ENCODE results near the gene A3GALT2. TPM values are rescaled to one million over a fixed set of nuclear protein-coding genes. Genes with fewer than 3 reads are reported as not detected.

Gene A3GALT2
- total RNA-seq, 1 donor: not detected

- DNase-seq (ENCODE audit: low read depth): no peak
- no peak for TF ChIP-seq CTCF (IDR thresholded peaks at IDR 0.05; ENCODE audit: insufficient read depth, low read length)
- H3K4me3 ChIP-seq (ENCODE audit: low read depth, low read length): no peak overlapping the region
Observed at GRCh38 chr1:33353531-33353930, 32.6 kb upstream of the A3GALT2 start.

DNA sequence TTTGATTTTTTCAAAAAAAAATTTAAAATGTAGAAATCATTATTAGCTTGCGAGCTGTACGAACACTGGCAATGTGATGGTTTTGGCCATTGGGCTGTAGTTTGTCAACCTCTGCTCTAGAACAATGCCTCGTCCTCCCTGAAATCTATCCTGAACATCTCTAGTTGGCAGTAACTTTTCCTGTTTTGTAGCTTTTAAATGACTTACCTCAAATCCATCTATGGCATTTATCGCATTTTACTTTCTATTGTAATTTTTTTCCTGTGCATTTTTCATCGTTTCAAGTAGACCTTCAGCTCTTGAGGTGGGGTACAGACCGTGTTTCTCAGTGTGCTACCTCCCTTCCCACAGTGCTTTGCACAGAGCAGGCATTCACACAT, 30.4 kb upstream of the A3GALT2 start:
- no peak for TF ChIP-seq CTCF (IDR thresholded peaks at IDR 0.05; ENCODE audit: insufficient read depth, low read length)
- H3K4me3 ChIP-seq (ENCODE audit: low read depth, low read length): no peak overlapping the region
- no peak for DNase-seq (ENCODE audit: low read depth)

DNA sequence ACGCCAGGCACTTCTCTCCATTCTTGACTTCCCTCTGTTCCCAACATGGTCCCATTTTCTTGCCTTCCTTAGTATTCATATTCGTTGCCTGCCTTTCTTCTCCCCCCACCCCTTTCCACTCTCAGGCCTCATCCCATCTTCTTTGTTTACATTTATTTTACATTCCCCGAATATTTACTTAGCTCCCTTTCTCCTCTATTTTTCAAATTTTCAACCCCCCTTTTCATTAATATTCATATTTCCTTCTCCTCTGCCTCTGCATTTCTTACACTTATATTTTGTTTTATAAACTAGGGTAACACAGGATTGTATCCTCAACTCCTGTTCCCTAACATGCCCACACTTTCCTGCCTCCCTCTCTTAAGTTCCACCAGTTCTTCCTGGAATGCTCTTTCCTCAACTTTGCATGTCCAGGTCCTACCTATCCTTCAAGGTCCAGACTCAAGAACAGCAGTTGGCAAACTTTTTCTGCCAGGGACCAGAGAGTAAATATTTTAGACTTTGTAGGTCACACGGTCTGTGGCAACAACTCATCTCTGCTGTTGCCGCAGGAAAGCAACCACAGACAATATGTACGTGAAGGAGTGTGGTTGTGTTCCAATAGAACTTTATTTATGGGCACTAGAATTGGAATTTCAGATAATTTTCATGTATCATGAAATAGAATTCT, 29.8 kb upstream of the A3GALT2 start:
- no peak for DNase-seq (ENCODE audit: low read depth)
- peak overlapping the region; percentile 75 for H3K4me3 ChIP-seq (ENCODE audit: low read depth, low read length)
- TF ChIP-seq CTCF (IDR thresholded peaks at IDR 0.05; ENCODE audit: insufficient read depth, low read length): no peak

- H3K4me3 ChIP-seq (ENCODE audit: low read depth, low read length): peak overlapping the region; percentile 82
- TF ChIP-seq CTCF (IDR thresholded peaks at IDR 0.05; ENCODE audit: insufficient read depth, low read length): no peak
- DNase-seq (ENCODE audit: low read depth): peak; percentile 64
Observed at GRCh38 chr1:33349778-33350610, 29.1 kb upstream of the A3GALT2 start.

DNA sequence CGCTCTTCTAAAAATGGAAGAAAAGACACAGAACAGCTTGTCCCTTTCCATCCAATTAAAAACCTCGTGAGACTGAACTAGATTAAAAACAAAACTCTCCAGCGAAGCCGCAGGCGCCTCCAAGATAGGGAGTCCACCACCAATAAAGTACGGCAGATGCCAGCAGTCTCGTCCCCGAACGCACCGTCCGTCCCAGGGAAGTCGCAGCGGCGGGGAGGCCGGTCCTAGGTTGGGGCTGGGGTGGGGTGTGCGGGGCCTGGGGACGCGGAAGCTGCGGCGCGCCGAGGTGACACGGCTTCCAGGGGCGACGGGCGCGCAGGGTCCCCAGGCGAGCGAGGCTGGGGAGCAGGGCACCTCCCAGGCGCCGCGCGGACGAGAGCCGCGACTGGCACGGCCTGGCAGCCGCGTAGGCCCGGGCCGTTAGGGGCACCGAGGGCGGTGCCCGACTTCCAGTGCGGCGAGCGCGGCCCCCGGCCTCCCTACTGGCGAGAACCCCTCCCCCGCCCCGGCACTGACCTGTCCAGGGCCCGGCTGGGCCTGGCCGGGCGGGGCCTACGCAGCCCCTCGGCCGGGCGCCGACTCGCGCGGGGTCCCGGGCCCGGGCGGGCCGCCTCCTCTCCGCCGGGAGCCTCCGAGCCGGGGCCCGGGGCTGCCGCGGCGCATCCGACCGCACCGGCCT, 28.3 kb upstream of the A3GALT2 start:
- no peak for DNase-seq (ENCODE audit: low read depth)
- TF ChIP-seq CTCF (IDR thresholded peaks at IDR 0.05; ENCODE audit: insufficient read depth, low read length): no peak
- H3K4me3 ChIP-seq (ENCODE audit: low read depth, low read length): peak overlapping the region; percentile 82

DNA sequence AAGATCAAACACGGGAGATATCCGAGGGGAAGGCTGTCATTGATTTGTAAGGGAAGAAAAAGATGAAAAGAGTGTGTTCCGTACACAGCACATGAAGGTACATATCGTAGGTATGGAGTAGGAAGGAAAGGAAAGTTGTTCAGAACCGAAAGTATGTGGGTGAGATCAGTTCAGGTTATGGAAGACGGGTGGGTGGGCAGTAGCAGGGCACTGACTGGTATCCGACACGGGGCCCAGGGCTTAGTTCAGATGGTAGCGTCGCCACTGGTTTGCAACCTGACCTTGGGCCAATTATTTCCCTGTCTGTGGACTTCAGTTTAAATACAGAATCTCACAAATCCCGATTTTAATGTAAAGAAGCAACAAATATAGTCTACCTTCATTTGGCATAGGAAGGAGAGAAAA, 27.8 kb upstream of the A3GALT2 start:
- H3K4me3 ChIP-seq (ENCODE audit: low read depth, low read length): peak overlapping the region; percentile 82
- DNase-seq (ENCODE audit: low read depth): no peak
- no peak for TF ChIP-seq CTCF (IDR thresholded peaks at IDR 0.05; ENCODE audit: insufficient read depth, low read length)

All from fibroblast of the aortic adventitia (primary cell).